GM11168 (cell line): Measurements from ENCODE around the gene COPS7A.

ENCODE experiments used
- in situ Hi-C: fragments of 300-500 bp; cut with MboI; formaldehyde crosslinking; loops from one replicate; pipeline ENCODE4 v1.12.0; 2022; ENCODE audit warnings: low sequenced_read_pairs; ENCODE audit not compliant: unreplicated experiment

Gene COPS7A

DNA sequence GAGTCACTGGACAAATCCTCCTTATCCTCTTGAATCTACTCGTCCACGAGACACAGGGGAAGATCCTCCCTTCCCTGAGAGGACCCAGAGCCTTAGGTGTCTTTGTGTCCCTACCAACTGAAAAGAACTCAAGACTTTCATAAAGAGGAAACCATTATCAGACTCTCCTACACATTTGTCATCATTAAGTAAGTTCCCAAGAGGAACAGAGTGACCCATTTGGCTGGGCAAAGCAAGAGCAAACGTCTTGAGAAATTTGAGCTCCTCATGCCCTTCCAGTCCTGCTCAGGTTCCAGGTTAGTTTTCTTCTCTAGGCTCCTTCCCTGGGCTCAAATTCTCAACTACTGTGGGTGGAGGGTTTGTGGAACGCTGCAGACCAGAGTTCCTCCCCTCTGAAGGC, 23.4 kb downstream of the COPS7A start:
- in situ Hi-C loops, result no loop called here

DNA sequence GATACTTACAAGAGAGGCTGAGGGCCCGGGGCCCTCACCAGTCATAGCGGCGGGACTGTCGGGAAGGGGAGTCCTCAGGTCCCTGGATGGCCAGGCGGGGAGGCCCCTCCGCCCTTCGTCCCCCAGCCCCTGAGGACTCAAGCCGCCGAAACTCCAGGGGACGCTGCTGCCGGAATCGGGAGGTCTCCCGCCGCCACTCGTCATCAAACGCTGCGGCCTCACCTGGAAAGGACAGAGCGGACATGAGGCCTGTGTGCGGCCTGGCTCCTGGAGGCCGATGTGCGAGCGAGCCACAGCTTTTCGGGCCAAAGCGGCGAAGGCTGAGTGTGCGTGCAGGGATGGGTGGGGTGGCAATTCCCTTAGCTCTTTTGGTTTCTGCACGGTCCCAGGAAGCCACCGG, 24.9 kb downstream of the COPS7A start:
- in situ Hi-C loops, result no loop called here

DNA sequence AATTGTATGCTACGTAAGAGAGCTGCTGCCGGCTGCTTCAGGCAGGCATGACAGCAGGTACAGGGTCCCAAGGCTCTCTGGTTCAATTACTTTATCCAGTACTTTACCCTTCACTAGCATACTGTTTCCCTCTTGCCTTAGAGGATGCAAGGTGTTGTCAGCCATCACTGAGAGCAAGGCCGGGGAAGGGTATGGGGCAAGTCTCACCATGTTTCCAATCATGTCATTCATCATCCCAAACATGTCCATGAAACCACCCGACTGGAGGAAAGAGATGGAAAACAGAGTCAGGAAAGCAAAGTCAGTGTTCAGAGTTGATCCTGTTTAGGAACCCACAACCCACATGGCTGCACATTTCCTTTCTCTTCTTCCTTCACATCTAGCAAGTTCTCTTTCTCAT, 26.7 kb downstream of the COPS7A start:
- in situ Hi-C loops, result loop anchor here (5.0 kb wide), 1 partner anchor 62 kb away; no protein-coding TSS in a partner anchor

DNA sequence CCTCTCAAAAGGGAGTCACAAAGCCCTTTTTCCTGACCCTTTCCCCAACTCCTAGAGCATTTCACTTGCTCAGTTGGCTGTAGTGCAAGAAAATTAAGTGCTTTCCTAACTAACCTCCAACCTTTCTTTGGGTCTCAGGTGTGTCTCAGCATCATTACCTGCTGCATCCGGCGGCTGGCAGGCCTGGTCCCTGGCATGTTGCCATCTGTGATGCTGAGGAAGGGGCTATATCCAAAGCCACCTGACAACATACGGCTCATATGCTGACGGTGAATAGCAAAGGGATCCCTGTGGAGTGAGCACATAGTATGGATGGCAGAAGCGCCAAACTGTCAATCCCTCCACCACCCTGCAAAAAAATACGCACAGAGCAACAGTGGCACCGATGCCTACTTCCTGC, 27.9 kb downstream of the COPS7A start:
- in situ Hi-C loops, result loop anchor here (5.0 kb wide), 1 partner anchor 61 kb away; no protein-coding TSS in a partner anchor

DNA sequence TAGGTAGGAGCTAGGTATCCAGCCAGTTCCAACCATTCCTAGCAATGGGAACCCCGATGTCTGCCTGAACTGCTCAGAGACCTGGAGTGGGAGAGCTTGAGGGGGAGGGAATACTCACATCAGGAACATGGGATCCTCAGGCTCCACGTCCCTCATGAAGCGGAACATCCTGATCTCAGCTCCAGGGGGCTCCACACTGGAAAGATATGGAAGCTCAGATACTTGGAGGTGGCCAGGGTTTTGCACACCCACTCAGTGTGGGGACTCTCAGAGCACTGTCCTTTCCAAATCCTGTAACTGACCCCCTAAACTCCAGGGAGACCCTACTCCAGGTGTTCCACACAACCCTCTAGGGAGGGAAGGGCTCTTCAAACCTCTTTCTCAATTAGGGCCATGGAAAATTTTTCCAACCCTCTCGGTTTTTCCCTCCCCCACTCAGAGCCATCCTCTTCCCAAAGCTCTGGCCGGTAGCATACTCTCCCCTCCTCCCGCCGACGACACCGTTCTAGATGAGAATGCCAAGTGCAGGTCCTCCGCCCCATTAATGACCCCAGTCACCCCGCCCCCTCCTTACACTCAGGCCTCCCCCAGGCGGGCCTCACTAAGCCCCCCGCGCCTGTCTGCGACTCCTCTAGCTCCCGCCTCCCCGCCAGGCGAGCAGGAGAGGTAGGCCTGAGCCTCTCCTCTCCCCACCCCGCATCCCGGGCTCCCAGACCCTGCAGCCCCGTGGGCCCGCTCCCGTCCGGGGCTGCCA, 28.5 kb downstream of the COPS7A start:
- in situ Hi-C loops, result loop anchor here (5.0 kb wide), 1 partner anchor 60 kb away; no protein-coding TSS in a partner anchor

DNA sequence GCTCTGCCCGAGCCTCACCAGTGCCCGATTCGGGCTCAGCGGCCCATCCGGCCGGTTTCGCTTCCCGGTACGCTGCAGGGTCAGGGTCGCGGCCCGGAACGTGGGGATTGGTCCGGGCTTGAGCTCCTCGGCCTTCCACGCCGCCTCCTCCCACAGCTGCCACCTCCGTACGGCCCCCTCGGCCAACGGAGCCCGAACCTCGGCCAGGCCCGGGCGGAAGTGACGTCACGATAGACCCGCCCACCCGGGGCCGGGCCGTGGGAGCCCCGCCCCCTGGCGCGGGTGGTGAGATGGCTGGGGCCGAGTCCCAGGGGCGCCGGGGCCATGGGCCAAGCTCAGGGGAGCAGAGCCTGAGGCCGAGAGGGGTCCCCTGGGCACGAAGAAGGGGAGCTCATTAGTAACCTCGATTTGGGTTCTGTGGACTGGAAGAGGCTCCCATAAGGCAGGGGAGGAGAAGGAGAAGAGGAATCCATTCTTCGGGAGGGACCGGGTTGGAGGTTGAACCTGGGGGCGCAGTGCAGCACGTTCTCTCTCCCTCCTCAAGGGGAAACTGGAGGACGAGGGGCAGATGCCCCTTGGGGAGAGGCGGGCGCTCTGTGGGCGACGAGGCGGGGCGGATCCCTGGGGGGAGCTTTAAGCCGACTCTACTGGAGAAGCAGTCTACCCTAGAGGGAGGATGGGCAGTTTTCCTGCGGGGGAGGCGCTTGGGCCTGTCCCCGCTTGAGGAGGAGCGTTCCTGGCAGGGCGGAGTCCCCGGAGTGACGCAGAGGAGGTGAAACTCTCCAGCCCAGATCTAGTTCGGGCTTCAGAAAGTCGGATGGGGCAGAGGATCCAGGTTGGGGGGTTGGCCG, 29.3 kb downstream of the COPS7A start, which contains the start of gene MLF2:
Gene MLF2, minus strand, starts transcription at position 221 of the 851 bp plus-strand sequence. CDS start 807 bp downstream, outside the sequence.
- in situ Hi-C loops, result loop anchor here (5.0 kb wide), 1 partner anchor 59 kb away; no protein-coding TSS in a partner anchor

DNA sequence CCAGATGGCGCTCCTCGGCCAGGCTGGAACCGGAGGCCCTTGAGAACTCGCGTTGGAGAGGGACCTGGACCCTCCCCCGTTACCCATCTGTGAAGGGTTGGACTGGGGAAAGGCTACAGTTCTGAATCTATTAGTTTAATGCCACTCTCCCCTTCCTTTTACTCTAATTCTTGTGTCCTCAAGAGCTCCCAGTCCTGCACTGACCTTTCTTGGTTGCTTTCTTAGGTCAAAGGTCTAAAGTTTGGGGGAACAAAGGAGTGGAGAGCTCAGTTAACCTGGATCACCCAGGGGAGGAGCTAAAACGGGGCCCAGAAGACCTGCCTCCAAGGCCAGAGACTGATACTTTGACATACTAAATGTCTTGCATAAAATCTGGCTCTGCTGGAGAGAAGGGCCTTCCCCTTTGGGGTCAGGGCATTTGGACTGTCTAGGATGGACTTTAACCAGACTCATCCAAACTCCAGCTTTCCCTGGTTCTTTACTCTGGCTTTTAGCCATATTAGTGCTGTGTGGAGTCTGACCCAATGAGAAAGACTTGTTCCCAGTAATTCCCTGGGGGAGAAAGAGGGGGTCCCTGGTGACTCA, 30.0 kb downstream of the COPS7A start:
- in situ Hi-C loops, result loop anchor here (5.0 kb wide), 1 partner anchor 58 kb away; no protein-coding TSS in a partner anchor

DNA sequence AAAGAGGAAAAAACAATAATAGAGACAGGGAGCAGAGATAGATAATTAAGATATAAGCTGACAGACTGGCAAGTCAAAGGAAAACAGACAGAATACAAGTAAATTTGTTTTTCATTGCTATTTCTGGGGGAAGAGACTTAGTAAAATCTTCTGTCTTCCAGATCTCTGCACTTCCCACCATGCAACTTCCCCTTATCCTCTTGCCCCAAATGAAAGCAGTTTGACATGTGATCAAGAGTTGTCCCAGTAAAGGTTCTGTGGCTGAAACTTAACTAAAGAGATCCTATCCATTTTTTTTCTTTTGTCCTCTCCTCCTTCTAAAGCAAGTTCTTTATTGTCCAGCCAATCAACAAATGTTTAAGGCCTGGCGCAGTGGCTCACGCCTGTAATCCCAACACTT, 30.6 kb downstream of the COPS7A start:
- in situ Hi-C loops, result loop anchor here (5.0 kb wide), 1 partner anchor 58 kb away; no protein-coding TSS in a partner anchor

DNA sequence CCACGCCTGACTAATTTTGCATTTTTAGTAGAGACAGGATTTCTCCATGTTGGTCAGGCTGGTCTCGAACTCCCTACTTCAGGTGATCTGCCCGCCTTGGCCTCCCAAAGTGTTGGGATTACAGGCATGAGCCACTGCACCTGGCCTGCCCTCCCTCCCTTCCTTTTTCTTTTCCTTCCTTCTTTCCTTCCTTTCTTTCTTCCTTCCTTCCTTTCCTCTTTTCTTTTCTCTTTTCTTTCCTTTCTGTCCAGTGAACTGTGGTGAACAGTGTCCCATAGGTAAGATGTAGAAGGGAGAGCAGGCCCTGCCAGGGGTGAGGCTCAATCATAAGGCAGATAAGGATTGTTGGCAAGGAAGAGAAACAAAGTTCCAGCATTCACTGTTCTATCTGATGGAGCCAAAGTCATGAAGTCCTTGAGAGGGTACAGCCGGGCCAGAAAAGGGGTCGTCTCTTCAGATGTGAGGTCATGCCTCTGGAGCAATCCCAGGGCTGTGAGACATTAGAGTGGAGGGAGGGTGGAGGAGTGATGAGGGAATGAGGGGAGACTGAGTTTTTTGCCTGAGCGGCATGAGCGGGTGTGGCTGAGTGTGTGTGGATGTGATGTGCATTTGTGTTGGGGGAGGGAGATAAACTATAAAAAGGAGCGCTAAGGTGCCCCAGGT, 33.3 kb downstream of the COPS7A start:
- in situ Hi-C loops, result no loop called here

DNA sequence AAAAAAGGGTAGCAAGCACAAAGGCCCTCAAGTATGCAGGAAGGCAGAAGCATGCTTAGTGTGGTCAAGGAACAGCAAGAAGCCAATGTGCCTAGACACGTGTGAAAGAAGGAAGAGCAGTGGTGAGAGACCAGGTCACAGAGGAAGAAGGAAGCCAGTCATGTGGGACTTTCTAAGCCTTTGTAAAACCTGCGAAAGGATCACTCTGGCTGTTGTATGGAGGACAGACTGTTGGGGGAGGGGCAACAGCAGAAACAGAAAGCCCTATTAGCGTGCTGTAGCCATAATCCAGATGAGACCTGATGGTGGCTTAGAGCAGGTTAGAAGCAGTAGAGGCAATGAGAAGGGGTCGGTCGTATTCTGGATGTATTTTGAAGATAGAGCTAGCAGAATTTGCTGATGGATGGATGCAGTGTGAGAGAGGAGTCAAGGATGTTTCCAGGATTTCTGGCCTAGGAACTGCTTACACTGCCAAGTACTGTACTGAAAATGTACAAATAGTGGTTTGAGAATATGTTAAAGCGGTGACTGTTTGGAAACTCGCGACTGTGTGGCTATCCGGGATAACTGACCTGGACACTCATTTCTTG, 34.8 kb downstream of the COPS7A start:
- in situ Hi-C loops, result no loop called here

DNA sequence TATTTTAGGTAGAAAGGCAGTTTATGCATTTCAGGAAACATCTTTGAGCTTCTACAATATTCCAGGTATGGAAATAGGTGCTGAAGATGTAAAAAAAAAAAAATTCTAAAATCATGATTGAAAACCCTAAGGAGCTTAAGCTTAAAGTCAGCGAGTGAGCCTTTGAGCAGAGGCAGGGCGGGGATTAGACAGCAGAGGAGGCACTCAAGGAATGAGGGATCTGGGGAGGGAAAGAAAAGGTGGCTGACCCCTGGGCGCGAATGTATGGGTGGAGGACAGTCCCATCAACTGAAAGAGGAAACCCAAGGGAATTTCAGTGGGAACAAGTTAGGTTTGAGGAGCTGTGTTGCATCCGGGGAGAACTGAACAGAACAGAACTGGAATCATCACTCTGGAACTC, 35.9 kb downstream of the COPS7A start:
- in situ Hi-C loops, result no loop called here

DNA sequence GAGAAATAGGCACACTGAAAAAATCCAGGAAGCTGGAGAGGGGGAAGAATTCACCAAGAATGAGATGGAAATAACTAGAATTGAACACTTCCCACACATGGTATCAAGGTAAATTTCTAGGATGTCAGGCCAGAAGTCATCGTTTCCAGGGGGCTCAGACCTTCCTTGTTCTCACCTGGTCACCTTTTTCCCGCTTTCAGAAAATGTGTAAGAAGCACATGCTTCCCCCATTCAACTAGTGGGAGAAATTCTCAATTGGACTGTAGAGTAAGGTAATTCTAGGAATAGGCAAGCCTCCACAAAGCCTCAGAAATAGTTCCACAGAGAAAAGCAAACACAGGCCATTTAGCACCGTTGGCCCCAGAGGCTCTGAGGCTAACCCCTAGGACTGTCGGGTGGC, 39.5 kb downstream of the COPS7A start:
- in situ Hi-C loops, result no loop called here

DNA sequence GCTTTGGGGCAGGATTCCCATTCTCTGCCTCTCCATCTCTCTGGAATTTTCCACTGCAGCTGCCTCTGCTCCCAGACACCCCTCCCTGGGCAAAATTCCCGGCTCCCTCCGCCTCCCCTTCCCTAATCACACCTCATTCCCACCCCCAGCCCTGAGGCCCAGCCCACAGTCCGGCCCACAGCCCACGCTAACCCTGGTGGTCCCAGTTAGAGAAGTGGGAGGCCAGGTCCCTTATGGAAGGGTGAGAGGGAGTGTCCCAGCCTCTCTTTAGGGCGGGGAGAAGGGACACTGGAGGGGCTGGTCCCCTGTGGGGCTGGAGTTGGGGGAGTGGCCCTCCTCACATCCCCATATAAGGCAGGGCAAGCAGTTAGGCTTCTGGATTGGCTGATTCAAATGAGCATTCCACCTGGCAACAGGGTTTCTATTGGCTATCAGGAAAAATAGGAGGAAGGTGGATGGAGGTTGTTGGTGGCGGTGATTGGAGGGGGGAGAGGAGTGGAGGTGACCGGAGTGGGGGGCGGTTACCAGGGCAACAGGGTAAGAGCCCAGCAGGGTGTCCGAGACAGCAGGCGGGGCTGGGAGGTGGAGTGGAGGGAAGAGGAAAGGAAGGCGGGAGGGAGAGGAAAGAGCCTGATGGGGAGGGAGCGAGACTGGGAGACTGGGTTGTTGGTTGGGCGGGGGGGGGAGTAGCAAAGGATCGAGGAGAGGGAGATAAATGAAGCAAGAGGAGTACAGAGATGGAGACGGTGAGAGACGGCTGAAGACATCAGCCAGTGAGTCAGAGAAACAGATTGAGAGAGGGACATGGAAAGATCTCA, 40.4 kb downstream of the COPS7A start:
- in situ Hi-C loops, result no loop called here

DNA sequence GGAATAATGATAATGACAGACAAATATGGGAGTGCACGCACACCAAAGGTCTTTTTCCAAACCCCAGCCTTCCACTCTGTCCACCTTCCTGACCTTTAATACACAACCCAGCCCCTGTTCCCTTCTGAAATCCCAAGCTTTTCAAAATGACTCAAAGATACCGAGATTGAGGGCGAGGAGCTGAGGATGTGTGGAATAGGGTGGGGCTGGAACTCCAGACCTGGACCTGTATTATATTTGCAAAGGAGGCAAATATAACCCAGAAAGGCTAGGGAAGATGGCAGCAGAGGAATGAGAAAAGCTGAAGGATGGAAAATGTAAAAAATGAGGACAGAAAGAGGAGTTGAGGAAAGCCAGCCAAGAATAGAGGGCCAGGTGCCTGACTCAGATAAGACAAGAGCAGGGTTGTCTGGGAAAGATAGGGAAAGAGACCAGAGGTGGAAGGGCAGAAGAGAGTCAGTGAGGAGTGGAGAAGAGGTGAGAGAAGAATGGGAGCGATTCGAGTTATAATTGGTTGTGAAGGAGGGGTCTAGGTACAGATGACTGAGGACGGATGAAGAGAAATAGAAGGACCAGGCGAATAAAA, 41.3 kb downstream of the COPS7A start:
- in situ Hi-C loops, result no loop called here

DNA sequence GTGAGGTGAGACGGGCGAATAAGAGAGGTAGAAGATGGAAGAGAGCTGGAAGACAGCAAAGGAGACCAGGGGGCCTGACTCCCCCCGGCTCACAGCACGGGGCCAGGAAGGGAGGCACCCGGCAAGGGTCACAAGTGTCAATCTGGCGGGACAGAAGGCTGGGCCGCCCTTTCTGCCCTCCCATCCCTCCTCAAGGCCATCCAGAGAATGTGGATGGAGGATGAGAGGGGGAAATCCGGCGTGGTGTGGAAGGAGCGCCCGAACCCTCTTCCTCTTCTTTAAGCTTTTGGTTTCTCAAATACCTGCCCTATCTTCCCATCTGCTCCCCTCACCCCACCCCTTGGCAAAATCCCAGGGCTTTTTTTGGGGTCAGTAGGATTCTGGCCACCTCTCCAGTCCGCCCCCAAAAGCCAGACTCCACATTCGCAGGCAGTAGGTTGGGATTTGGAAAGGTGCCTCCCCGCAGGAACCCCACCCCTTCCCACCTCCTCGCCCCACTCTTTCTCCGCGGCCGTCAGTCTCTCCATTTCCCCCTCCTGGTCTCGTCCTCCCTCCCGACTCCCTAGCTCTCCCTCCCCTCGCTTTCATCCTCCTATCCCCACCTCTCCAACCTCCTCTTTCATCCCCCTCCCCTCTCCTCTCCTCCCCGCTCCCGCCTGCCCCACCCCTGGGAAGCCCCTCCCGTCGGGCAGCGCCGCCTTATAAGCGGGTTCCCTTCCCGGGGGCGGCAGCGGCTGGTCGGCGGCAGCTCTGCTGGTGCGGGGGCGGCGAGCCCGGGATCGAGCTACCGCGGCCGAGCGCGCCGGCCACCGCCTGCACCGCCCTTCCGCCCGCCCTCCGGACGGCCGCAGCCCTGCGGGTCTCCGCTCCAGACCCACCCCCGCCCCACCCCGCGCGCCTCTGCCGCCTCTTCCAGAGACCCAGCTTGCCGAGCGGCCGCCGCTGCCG, 42.1 kb downstream of the COPS7A start, which contains the start of gene PTMS:
Gene PTMS, plus strand, starts transcription at position 730 of the 948 bp plus-strand sequence. CDS start 343 bp downstream, outside the sequence.
- in situ Hi-C loops, result no loop called here

DNA sequence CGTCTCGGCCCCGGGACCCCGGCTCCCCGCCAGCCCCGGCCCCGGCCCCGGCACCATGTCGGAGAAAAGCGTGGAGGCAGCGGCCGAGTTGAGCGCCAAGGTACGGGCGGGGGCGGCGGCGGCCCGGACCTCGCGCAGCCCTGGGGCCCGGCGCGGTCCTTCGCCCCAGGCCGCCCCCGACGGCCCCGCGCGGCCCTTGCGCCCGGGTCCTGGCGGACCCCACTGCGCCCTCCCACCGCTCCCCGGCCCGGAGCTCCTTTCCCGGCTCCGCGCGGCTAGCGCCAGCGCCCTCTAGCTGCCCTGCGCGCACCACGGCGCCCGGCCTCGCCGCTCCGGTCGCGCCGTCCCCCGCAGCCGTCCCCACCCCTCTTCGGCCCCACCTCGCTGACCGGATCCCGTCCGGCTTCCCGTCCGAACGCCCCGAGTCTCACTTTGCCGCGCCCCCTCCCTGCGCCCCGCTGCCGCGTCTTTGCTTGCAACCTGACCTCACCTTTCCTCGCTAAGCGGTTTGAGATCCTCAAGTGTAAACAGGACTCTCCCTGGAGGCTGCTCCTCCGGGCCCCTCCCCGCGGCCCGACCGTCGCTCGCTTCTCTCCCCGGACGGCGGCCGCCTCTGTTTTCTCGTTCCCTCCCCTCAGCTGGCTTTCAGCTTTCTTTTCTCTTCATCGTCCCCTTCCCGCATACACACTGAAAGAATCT, 43.0 kb downstream of the COPS7A start:
- in situ Hi-C loops, result no loop called here
